Stomach smooth muscle (tissue), 2 donors: Measurements from ENCODE around the gene SOS2.

Source experiments
- H3K27ac ChIP-seq: one replicate; pipeline ENCODE4 v1.7.0; 2013; ENCODE audit warnings: mild to moderate bottlenecking, low read length, inconsistent platforms
- H3K27me3 ChIP-seq, 2 donors: one replicate each; pipeline ENCODE4 v1.7.0; 2013; ENCODE audit warnings: low read length in 2 of 2; ENCODE audit not compliant: insufficient read depth in 2 of 2, control insufficient read depth in 1 of 2
- H3K36me3 ChIP-seq, 2 donors: one replicate each; pipeline ENCODE4 v1.7.0; 2013; ENCODE audit warnings: low read length in 2 of 2; ENCODE audit not compliant: control insufficient read depth in 2 of 2, insufficient read depth in 2 of 2
- H3K4me1 ChIP-seq: one replicate; pipeline ENCODE4 v1.7.0; 2013; ENCODE audit warnings: low read length; ENCODE audit not compliant: control insufficient read depth, insufficient read depth
- H3K4me3 ChIP-seq, 2 donors: one replicate each; pipeline ENCODE4 v1.7.0; 2013; ENCODE audit warnings: low read length in 2 of 2
- H3K9ac ChIP-seq, 2 donors: one replicate each; pipeline ENCODE4 v1.7.0; 2013; ENCODE audit warnings: low read length in 2 of 2, mild to moderate bottlenecking in 1 of 2
- H3K9me3 ChIP-seq, 2 donors: one replicate each; pipeline ENCODE4 v1.7.0; 2013; ENCODE audit warnings: low read length in 2 of 2; ENCODE audit not compliant: control insufficient read depth in 2 of 2
- donor health status: healthy.
- donor health status: Pancreatic carcinoma.

The SOS2 gene

GRCh38 chr14:50247245-50247644, 15.9 kb upstream of the SOS2 start:
- Histone ChIP-seq H3K36me3 (peaks cover 0 to 3% of the 10 kb centered on the region in 2 donors), H3K9me3 (no peaks in the 10 kb centered on the region), H3K9ac (no peak overlapping the region), H3K27me3 (no peaks in the 10 kb centered on the region), H3K4me1 (no peaks in the 10 kb centered on the region), H3K27ac (no peak overlapping the region), H3K4me3 (no peak overlapping the region)

DNA sequence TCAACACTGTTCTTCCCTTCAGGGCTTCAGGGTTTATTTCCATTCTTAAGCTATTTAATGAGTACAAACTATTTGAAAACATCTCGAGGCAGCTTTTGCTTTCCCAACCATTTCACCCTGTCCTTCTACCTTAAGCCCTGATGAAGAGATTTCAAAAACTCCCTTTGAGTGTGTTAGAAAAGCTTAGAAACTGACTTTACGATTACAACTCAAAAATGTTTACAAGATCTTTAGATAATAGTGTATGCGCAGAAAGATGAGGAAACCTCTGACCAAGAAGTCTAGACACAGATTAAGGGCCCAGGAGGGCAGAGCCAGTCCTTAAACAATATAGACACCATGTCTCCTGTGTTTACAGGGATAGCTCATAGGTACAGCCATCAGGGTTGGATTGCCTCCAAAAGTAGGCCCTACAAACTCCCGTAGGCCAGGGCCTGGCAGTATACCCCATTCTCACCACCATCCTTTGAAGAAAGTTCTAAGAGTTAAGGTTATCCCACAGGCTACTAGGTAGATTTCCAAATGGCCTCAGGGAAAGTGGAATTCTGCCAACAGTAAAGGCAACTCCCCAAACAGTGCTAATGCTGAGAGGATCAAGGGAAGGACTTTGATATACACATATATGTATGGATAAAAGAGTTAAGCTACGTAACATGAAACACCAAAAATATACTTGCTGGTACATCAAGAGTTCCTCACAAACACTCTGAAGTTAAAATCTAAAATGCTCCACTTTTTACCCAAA, 11.4 kb upstream of the SOS2 start:
- no peaks in the 10 kb centered on the region for H3K4me1 ChIP-seq
- no peak overlapping the region for H3K9ac ChIP-seq
- H3K27ac ChIP-seq: no peak overlapping the region
- H3K27me3 ChIP-seq: no peaks in the 10 kb centered on the region
- no peaks in the 10 kb centered on the region for H3K9me3 ChIP-seq
- H3K4me3 ChIP-seq: no peak overlapping the region
- no peaks in the 10 kb centered on the region for H3K36me3 ChIP-seq

DNA sequence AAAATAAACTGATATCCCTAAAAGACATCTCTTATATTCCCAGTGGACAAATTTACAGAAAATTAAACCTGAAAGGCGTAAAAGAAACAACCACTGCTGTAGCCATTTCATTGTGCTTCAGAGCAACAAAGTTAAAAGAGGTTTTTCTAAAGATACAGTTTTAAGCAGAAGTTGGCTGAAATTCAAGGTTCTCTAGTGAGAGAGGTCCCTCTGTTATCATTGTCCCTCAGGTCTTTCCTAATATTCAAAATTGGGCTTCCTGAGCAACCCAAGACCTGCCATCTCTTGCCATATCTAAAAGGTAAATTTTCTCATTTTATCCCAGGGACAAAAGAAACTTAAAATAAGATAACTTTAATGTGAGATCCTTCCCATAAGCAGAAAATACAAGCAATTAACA, 10.7 kb upstream of the SOS2 start:
- no peaks in the 10 kb centered on the region for H3K9me3 ChIP-seq
- no peak overlapping the region for H3K9ac ChIP-seq
- no peak overlapping the region for H3K4me3 ChIP-seq
- no peaks in the 10 kb centered on the region for H3K4me1 ChIP-seq
- H3K27me3 ChIP-seq: no peaks in the 10 kb centered on the region
- H3K27ac ChIP-seq: no peak overlapping the region
- no peaks in the 10 kb centered on the region for H3K36me3 ChIP-seq

GRCh38 chr14:50237427-50237826, 6.0 kb upstream of the SOS2 start:
- H3K4me1 ChIP-seq: peaks cover 4% of the 10 kb centered on the region
- H3K9ac ChIP-seq: no peak overlapping the region
- H3K4me3 ChIP-seq: no peak overlapping the region
- no peaks in the 10 kb centered on the region for H3K36me3 ChIP-seq
- H3K27me3 ChIP-seq: no peaks in the 10 kb centered on the region
- no peak overlapping the region for H3K27ac ChIP-seq
- H3K9me3 ChIP-seq: no peaks in the 10 kb centered on the region

- Histone ChIP-seq H3K9me3 (no peaks in the 10 kb centered on the region), H3K27ac (no peak overlapping the region)
These were observed 2.5 kb upstream of the SOS2 start for GRCh38 chr14:50233951-50234250.

DNA sequence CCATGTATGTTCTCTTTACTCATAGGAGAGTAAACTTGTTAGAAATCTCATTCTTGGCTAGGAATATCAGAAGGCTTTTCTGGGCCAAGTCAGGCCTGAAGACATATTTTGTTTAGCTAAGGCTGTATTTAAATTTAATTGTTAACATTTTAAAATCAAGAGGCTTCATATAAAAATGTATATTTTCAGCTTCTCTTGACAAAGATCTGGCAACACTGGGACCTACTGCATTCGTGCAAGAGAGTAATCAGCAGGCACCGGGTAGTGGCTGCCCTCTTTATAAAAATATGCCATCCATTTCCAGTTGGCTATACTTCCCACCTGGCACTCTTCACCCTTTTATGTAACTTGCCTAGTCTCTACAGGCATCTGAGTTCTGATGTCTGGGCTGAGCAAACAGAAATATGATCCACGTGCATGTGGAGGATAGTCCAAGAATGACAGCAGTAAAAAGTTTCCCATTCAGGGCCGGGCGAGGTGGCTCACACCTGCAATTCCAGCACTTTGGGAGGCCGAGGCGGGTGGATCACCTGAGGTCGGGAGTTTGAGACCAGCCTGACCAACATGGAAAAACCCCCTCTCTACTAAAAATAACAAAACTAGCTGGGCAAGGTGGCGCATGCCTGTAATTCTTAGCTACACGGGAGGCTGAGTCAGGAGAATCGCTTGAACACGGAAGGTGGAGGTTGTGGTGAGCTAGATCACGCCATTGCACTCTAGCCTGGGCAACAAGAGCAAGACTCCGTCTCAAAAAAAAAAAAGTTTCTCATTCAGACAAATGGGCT, 2.0 kb upstream of the SOS2 start:
- Histone ChIP-seq H3K27me3 (no peaks in the 10 kb centered on the region), H3K9ac (no peak overlapping the region), H3K36me3 (no peaks in the 10 kb centered on the region), H3K4me1 (peaks cover 20% of the 10 kb centered on the region), H3K27ac (peak overlapping the region; percentile 87), H3K4me3 (no peak overlapping the region), H3K9me3 (no peaks in the 10 kb centered on the region)

More at GRCh38 chr14:50233951-50234250, 2.5 kb upstream of the SOS2 start:
- H3K27me3 ChIP-seq: no peaks in the 10 kb centered on the region
- H3K4me1 ChIP-seq: peaks cover 16% of the 10 kb centered on the region
- no peak overlapping the region for H3K9ac ChIP-seq
- H3K36me3 ChIP-seq: no peaks in the 10 kb centered on the region
- no peak overlapping the region for H3K4me3 ChIP-seq

GRCh38 chr14:50232276-50232642, 881 bp upstream of the SOS2 start:
- peak overlapping the region; percentile 86 to 88 for H3K4me3 ChIP-seq
- no peaks in the 10 kb centered on the region for H3K36me3 ChIP-seq
- peak overlapping the region; percentile 87 for H3K27ac ChIP-seq
- peaks cover 20% of the 10 kb centered on the region for H3K4me1 ChIP-seq
- no peaks in the 10 kb centered on the region for H3K27me3 ChIP-seq
- peak overlapping the region; percentile 86 to 90 for H3K9ac ChIP-seq
- no peaks in the 10 kb centered on the region for H3K9me3 ChIP-seq

DNA sequence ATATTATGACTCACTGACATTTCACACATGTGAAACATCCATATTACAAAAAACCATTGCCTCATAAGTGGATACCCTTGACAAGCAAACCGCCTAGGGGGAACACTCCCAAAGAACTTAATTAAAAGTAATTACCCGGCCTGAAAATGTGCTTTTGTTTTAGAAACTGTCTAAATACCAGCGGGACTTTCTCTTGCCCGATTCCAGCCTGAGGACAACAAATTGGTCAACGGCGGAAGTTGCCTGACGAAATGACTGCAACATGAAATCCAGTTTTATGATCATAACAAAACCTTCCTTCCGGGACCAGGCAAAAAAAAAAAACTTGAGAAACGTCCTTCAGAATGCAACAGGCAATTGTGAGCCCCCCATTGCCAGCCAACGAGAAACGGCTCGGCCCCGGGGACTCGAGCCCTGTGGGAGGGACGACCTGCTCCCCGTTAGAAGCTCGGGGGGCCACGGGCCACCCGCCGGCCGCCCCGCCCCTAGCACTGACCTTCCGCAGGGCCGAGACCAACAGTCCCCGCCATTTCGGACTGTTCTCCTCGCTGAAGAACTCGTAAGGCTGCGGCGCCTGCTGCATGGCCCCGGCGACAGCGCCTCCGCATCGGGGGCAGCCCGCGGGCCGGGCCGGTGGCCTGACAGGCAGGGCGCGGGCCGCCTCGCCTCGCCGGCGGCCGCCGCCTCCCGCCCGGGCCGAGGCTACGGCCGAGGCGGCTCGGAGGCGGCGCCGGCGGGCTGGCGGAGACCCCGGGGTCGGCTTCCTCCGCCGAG, 490 bp downstream of the SOS2 start:
- Histone ChIP-seq H3K9ac (peak overlapping the region; percentile 82 to 91), H3K36me3 (no peaks in the 10 kb centered on the region), H3K4me1 (peaks cover 20% of the 10 kb centered on the region), H3K4me3 (peak overlapping the region; percentile 88 to 91), H3K27ac (peak overlapping the region; percentile 89), H3K9me3 (no peaks in the 10 kb centered on the region), H3K27me3 (no peaks in the 10 kb centered on the region)

- H3K36me3 ChIP-seq: no peaks in the 10 kb centered on the region
- peak overlapping the region; percentile 82 to 91 for H3K9ac ChIP-seq
- H3K27ac ChIP-seq: peak overlapping the region; percentile 89
- no peaks in the 10 kb centered on the region for H3K27me3 ChIP-seq
- peaks cover 20% of the 10 kb centered on the region for H3K4me1 ChIP-seq
- H3K4me3 ChIP-seq: peak overlapping the region; percentile 88 to 91
- no peaks in the 10 kb centered on the region for H3K9me3 ChIP-seq
These were observed 1.0 kb downstream of the SOS2 start for GRCh38 chr14:50230401-50230700.

GRCh38 chr14:50229681-50230080, 1.7 kb downstream of the SOS2 start:
- Histone ChIP-seq H3K4me1 (peaks cover 20% of the 10 kb centered on the region), H3K9ac (peak overlapping the region; percentile 82 to 91), H3K36me3 (no peaks in the 10 kb centered on the region), H3K9me3 (no peaks in the 10 kb centered on the region), H3K4me3 (peak overlapping the region; percentile 88 to 91), H3K27me3 (no peaks in the 10 kb centered on the region), H3K27ac (no peak overlapping the region)
